Activated CD8-positive, alpha-beta T cell treated with anti-CD3 and anti-CD28 coated beads for 36 hours (primary cell): ENCODE measurements around the gene ZNF26. TPM values are rescaled to one million over a fixed set of nuclear protein-coding genes. Genes with fewer than 3 reads are reported as not detected.

ENCODE experiments used
- ATAC-seq: fragments of 200-7000 bp; cut with Tn5 transposase; one replicate; pipeline ENCODE4 v1.10.0; 2021; ENCODE audit warnings: mild to moderate bottlenecking, moderate library complexity
- CTCF ChIA-PET: fragments of 350-600 bp; sonication (Branson Sonifier 250); formaldehyde crosslinking; loops from one replicate; lab custom pipeline; 2021; ENCODE audit warnings: antibody characterized with exemption; lab: Charles Lee
- POLR2A ChIA-PET: fragments of 350-600 bp; sonication (Branson Sonifier 250); formaldehyde crosslinking; loops from one replicate; lab custom pipeline; 2021; ENCODE audit warnings: antibody characterized with exemption; lab: Charles Lee
- DNase-seq: peaks from one replicate; pipeline ENCODE4 v3.0.0-alpha.2; 2020
- H3K27ac Mint-ChIP-seq: one replicate; pipeline ENCODE4 v1.8.0; 2021; ENCODE audit warnings: mild to moderate bottlenecking, mixed read lengths
- H3K27me3 Mint-ChIP-seq: one replicate; pipeline ENCODE4 v1.8.0; 2021; ENCODE audit warnings: mixed read lengths
- H3K36me3 Mint-ChIP-seq: one replicate; pipeline ENCODE4 v1.8.0; 2021; ENCODE audit warnings: low read depth, mixed read lengths
- H3K4me1 Mint-ChIP-seq: one replicate; pipeline ENCODE4 v1.8.0; 2021; ENCODE audit warnings: low read depth, mixed read lengths
- H3K4me3 Mint-ChIP-seq: one replicate; pipeline ENCODE4 v1.8.0; 2021; ENCODE audit warnings: mild to moderate bottlenecking, moderate library complexity, mixed read lengths
- H3K9me3 Mint-ChIP-seq: one replicate; pipeline ENCODE4 v1.8.0; 2021; ENCODE audit warnings: mixed read lengths
- CTCF ChIP-seq: fragments of 200-600 bp; IDR thresholded peaks from one replicate; pipeline ENCODE4 v1.8.0; 2022; ENCODE audit warnings: antibody characterized with exemption, mild to moderate bottlenecking
- intact Hi-C: fragments of 100-400 bp; cut with micrococcal nuclease; formaldehyde crosslinking; loops from one replicate; pipeline ENCODE4 v1.10.0; 2022
- total RNA-seq, 2 experiments: library from RNA; stranded (reverse); gene quantifications; one replicate each; pipeline ENCODE4 v1.2.3, GENCODE V29; 2021

ZNF26 gene
- total RNA-seq, 2 experiments from 2014 or later, result 19.1 to 19.8 TPM

- no peak for ATAC-seq
- no peak overlapping the region for H3K27ac Mint-ChIP-seq
- H3K9me3 Mint-ChIP-seq, result peaks cover 28% of the 10 kb centered on the region
- ChIA-PET POLR2A (interaction anchor here (0.6 kb wide), 1 partner anchor 22 kb away, joined by 3 read pairs; no protein-coding TSS in a partner anchor), CTCF (no interaction called here)
- H3K27me3 Mint-ChIP-seq, result no peaks in the 10 kb centered on the region
- intact Hi-C loops, result no loop called here
- peaks cover 64% of the 10 kb centered on the region for H3K36me3 Mint-ChIP-seq
- no peaks in the 10 kb centered on the region for H3K4me1 Mint-ChIP-seq
- no peak overlapping the region for H3K4me3 Mint-ChIP-seq
- no peak for TF ChIP-seq CTCF
- no peak for DNase-seq
Observed at GRCh38 chr12:132948146-132949066, 37.8 kb upstream of the ZNF26 start.

GRCh38 chr12:132949936-132950837 is 36.0 kb upstream of the ZNF26 start:
- Mint-ChIP-seq H3K36me3 (peaks cover 55% of the 10 kb centered on the region), H3K4me3 (no peak overlapping the region), H3K4me1 (peaks cover 14% of the 10 kb centered on the region), H3K9me3 (peaks cover 35% of the 10 kb centered on the region), H3K27me3 (no peaks in the 10 kb centered on the region), H3K27ac (no peak overlapping the region)
- TF ChIP-seq CTCF, result no peak
- CTCF ChIA-PET, result no interaction called here
- intact Hi-C loops, result no loop called here
- ATAC-seq, result no peak
- POLR2A ChIA-PET, result no interaction called here
- no peak for DNase-seq

GRCh38 chr12:132950844-132951535 is 35.2 kb upstream of the ZNF26 start:
- no peak for ATAC-seq

GRCh38 chr12:132951649-132952048 is 34.5 kb upstream of the ZNF26 start:
- peaks cover 27% of the 10 kb centered on the region for H3K9me3 Mint-ChIP-seq
- H3K27me3 Mint-ChIP-seq, result no peaks in the 10 kb centered on the region
- no peak overlapping the region for H3K27ac Mint-ChIP-seq
- CTCF ChIA-PET, result no interaction called here
- H3K4me1 Mint-ChIP-seq, result peaks cover 18% of the 10 kb centered on the region
- POLR2A ChIA-PET, result no interaction called here
- intact Hi-C loops, result no loop called here
- DNase-seq (no peak), ATAC-seq (no peak)
- TF ChIP-seq CTCF, result no peak
- peaks cover 44% of the 10 kb centered on the region for H3K36me3 Mint-ChIP-seq
- H3K4me3 Mint-ChIP-seq, result no peak overlapping the region

More at GRCh38 chr12:132950844-132951535, 35.2 kb upstream of the ZNF26 start:
- H3K4me1 Mint-ChIP-seq, result peaks cover 17% of the 10 kb centered on the region
- peaks cover 48% of the 10 kb centered on the region for H3K36me3 Mint-ChIP-seq
- no peaks in the 10 kb centered on the region for H3K27me3 Mint-ChIP-seq
- peaks cover 29% of the 10 kb centered on the region for H3K9me3 Mint-ChIP-seq
- no peak overlapping the region for H3K27ac Mint-ChIP-seq
- H3K4me3 Mint-ChIP-seq, result no peak overlapping the region
- DNase-seq, result no peak
- intact Hi-C loops, result no loop called here
- ChIA-PET CTCF (no interaction called here), POLR2A (no interaction called here)
- no peak for TF ChIP-seq CTCF
